Activated CD4-positive, alpha-beta T cell treated with anti-CD3 and anti-CD28 coated beads, Interleukin-2, amount 50 U/mL, for 1 hour (primary cell): ENCODE measurements around the gene CFAP53.

Source experiments
- DNase-seq: peaks from one replicate; pipeline ENCODE4 v3.0.0-alpha.2; 2020

Gene CFAP53

DNA sequence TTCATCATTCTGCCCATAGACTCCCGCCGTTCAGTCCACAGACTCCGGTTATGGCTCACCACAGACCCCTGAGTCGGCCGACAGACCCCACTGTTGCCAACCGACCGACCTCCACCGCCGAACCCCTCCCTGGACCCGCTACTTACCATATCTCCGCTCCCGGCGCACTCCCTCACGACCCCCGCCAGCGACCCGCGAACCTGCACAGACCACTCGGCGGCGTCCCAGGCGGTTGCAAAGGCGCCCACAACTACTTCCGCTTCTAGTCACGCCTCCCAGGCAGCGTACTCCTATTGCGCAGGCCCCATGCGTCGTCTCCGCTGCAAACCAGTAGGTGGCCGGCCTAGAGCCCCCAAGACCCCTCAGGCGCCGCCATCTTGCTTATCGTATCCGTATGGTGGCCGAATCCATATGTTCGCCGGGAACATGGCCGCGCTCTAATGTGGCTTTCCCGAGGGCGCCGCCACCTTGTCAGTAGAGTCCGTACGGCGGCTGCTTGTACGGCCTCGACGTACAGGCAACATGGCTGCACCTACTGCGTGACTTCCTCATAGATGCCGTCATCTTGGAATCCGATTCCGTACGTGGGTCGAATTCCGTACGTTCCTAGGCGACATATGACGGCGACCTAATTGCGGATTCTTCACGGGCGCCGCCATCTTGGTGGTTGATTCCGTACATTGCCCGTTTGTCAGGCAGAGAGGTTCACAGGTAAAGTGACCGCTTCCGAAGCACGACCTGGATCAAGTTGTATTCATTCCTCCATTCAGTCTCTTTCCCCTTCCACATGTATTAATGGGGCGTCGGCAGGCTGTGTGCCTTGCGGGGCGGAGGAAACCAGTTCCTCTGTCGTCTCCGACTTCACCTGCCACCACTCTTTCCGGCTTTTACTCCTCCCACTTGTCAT, 21.4 kb upstream of the CFAP53 start, which contains the start of gene CXXC1:
TSS of gene CXXC1 (minus strand) at position 252 of the 907 bp plus-strand sequence. CDS start at position 149, 103 bp downstream.
- DNase-seq, result peak; percentile 96

- no peak for DNase-seq
Observed at GRCh38 chr18:50287028-50287440, 20.7 kb upstream of the CFAP53 start.

DNA sequence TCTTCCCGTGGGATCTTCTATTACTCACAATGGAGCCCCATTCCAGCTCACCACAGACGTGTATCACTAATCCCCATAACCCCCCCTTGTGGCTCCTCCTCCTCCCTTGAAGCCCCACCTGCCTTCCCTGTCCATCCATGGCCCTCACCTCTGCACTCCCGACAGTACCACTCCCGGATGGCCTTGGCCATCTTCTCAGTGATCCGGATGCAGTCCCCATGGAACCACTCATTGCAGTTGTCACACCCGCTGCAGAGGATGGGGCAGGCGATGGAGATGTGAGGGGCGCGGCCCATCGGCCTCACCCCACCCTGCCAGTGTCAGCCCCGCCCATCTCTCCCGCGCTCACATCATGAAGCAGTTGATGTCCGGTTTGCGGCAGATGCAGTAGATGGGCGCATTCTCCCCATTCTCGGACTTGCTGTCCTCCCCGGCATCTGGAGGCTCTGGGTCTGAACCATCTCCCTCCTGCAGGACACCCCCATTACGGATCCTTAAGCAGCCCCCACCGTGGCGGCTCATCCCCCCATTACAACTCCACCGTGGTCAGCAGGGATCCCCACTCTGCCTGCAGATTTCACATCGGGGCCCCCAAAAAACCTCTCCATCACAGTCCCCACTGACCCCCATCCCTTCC, 20.2 kb upstream of the CFAP53 start:
- DNase-seq, result no peak

- DNase-seq, result no peak
Observed at GRCh38 chr18:50285631-50286321, 19.5 kb upstream of the CFAP53 start.

DNA sequence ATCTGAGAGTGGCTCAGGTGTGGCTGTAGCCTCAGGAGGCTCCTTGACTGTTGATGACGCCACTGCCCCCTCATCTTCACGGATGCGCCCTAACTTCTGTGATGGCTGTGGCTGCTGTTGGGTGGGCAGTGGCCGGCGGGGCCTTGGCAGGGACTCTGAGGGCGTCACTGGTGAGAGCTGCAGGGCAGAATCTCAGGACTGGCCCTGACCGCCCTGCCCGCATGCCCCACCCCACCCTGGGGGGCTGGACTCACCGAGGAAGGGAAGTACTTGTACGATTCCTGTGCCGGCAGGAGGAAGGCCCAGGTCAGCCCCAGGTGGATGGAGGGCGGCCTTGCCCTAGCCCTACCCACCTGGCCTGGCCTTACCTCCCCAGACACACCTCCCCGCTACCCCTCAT, 18.8 kb upstream of the CFAP53 start:
- DNase-seq, result no peak

DNA sequence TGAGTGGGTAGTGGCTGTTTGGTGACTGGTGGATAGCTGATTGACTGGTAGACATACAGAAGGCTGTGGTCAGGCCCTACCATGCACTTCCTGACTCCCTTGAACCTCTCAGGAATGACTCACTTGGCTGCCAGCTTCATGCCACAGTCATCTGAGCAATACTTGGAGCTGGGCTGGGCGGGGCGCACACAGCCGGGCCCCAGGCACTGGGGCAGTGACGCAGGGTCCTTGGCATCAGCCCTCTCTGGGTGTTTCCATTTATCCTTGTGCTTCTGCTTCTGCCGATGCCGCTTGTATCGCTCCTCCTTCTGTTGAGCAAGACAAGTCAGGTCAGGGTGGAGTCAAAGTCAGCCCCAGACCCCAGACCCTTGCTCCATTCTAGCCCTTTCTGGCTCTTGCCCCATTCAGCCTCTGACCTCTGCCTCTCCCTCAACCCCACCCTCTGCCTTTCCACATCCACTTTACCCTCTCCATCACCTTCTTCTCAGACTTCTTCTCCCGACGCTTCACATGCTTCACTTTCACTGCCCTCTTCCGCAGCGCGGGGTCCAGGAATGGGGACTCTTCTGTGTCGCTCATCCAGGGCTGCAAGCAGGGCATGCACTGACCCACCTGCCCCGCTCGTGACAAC, 18.1 kb upstream of the CFAP53 start:
- DNase-seq, result no peak

DNA sequence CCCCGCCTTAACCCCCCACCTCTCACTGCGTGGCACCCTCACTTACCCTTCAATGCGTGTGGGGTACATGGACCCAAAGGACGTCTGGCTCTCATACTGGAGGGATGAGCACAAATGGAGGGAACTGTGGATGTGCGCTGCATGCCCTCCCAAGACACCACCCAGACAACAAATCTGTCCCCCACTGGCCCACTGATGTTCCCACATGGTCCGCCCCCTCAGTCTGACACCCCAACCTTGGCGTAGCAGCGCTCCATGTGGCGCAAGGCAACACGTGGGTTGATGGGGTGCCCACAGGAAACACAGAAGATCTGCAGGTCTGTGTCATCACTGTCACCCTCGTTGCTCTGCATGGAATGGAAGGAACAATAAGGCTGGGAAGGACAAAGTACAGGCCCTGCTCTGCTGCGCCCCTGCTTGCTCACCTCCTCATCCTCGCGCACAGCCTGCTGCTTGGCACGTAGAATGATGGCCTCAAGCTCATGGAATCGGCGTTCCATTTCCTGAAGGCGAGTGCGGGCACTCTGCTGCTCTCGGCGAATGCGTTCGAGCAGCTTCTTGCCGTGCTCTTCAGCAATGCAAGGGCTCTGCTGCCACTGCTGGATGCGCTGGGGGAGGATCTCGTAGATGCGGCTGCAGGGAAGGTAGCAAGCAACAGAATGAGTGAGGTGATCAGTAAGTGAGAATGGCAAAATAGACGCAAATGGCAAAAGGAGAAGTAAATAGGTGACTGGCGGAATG, 17.3 kb upstream of the CFAP53 start:
- no peak for DNase-seq

DNA sequence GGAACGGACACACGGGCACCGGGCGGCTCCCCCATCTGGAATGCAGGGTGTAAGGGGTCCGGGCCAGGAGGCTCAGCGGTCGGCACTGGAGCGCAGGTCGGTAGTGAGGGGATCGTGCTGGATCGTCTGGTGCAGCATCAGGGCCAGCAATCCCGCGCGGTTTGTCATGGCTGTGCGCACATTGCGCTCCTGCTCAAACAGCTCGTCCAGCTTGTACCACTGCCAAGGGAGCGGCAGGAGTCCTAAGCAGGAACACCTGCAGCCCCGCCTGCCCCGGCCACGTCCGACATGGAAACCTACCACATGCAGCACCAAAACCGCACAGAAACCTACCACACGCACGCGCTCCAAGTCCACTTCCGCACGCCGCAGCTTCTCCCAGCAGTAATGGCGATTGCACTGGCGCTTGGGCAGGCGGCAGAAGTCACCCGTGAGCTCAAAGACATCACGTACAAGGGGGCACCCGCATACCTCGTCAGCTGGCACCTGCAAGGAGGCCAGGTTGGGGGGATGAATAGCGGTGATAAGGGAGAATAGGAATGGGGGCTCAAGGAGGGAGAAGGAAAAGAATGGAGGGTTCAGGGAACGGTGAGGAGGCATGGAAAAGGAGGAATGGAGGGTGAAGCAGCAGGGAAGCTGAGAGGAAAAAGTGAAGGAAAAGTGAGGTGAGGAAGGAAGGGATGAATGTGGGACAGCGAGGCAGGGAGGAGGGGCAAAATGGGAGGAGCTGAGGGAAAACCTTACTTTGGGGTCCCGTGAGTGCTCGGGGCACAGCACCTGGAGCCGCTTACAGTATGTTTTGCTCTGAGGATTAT, 16.4 kb upstream of the CFAP53 start:
- DNase-seq, result no peak

DNA sequence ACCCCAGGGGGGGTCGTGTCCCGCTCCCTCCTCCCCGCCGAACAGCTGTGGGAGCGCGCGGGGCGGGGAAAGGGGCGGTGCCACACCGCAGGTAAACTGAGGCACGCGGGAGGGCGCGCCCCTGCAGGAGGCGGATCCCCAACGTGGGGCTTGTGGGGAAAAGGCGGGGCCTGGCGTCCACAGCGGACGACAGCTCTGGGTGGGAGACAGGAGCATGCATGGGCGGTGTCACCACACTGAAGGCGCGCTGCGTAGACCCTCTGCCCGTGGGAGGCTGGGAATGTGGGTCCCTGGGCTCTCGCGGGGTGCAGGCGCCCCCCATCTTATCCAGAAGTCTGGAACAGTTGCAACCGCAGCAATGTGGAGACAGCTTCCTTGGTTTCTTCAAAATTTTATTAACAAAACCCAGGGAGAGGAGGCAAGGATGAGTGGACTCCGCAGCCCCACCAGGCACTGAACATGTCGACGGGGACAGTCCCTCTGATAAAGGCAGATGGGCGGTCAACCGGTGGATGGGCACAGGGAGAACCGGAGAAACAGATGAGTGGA, 15.8 kb upstream of the CFAP53 start:
- no peak for DNase-seq

- DNase-seq, result peak; percentile 95
Observed at GRCh38 chr18:50281295-50281971, 15.1 kb upstream of the CFAP53 start, which contains the start of gene MBD1. Gene MBD1, minus strand, starts transcription at chr18:50281523. Its CDS starts 1,531 bp downstream, at chr18:50279992.

- no peak for DNase-seq
Observed at GRCh38 chr18:50280707-50281294, 14.5 kb upstream of the CFAP53 start.

DNA sequence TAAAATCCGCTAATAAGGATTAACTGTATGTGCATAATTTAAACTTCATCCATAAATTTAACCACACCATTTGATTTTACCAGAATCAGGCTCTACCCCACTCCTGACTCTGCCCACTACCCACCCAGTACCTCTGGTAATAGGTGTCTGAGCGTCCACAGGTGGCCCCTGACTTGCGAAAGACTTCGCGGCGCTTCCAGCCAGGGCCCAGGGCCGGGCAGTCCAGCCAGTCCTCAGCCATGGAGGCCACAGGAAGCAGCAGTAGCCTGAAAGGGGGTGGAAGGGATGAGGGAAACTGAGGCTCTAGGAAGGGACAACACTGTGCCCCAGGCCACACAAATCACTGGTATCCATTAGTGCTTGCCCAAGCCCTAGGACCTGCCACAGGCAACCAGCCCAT, 13.5 kb upstream of the CFAP53 start:
- DNase-seq, result no peak

GRCh38 chr18:50277942-50278341, 11.6 kb upstream of the CFAP53 start:
- DNase-seq, result no peak

GRCh38 chr18:50276452-50276851, 10.2 kb upstream of the CFAP53 start:
- DNase-seq, result no peak

GRCh38 chr18:50275503-50276036, 9.3 kb upstream of the CFAP53 start:
- no peak for DNase-seq

- no peak for DNase-seq
Observed at GRCh38 chr18:50274941-50275340, 8.6 kb upstream of the CFAP53 start.

GRCh38 chr18:50274044-50274442, 7.7 kb upstream of the CFAP53 start:
- no peak for DNase-seq

- no peak for DNase-seq
Observed at GRCh38 chr18:50273203-50274043, 7.1 kb upstream of the CFAP53 start.

- no peak for DNase-seq
Observed at GRCh38 chr18:50272568-50272967, 6.3 kb upstream of the CFAP53 start.
